Skeletal muscle satellite cell (primary cell): ENCODE results near the gene NOB1.
"Not testable (repeated sequence)": the region's sequence is repeated elsewhere in the genome, so short reads cannot be mapped to it uniquely, and the experiment has no call there.

Experiments
- H3K27me3 ChIP-seq: 2 replicates; pipeline ENCODE4 v1.7.0; 2013; ENCODE audit warnings: low read length; ENCODE audit not compliant: control insufficient read depth, insufficient read depth
- H3K36me3 ChIP-seq: 2 replicates; pipeline ENCODE4 v1.7.0; 2013; ENCODE audit warnings: mild to moderate bottlenecking, control low read depth, low read length; ENCODE audit not compliant: insufficient read depth
- H3K4me1 ChIP-seq: 2 replicates; pipeline ENCODE4 v1.7.0; 2013; ENCODE audit warnings: low read length; ENCODE audit not compliant: control insufficient read depth, insufficient read depth
- H3K4me2 ChIP-seq: 2 replicates; pipeline ENCODE4 v1.7.0; 2013; ENCODE audit warnings: mild to moderate bottlenecking, low read length
- H3K4me3 ChIP-seq: 2 replicates; pipeline ENCODE4 v1.7.0; 2013; ENCODE audit warnings: low read length
- H3K9ac ChIP-seq: 2 replicates; pipeline ENCODE4 v1.7.0; 2013; ENCODE audit warnings: mild to moderate bottlenecking, low read depth, low read length, moderate library complexity
- H3K9me3 ChIP-seq: replicated peaks from 2 replicates; pipeline ENCODE4 v1.7.0; 2013; ENCODE audit warnings: mild to moderate bottlenecking, control low read depth, low read length

The NOB1 gene

GRCh38 chr16:69779724-69780123, 25.0 kb upstream of the NOB1 start:
- Histone ChIP-seq H3K4me2 (no peak overlapping the region), H3K36me3 (no peaks in the 10 kb centered on the region), H3K9ac (no peak overlapping the region), H3K27me3 (no peaks in the 10 kb centered on the region), H3K4me3 (no peak overlapping the region), H3K9me3 (peaks cover 7% of the 10 kb centered on the region), H3K4me1 (no peaks in the 10 kb centered on the region)

GRCh38 chr16:69775563-69775962, 20.8 kb upstream of the NOB1 start:
- Histone ChIP-seq H3K36me3 (no peaks in the 10 kb centered on the region), H3K4me2 (no peak overlapping the region), H3K27me3 (no peaks in the 10 kb centered on the region), H3K4me3 (no peak overlapping the region), H3K9me3 (peaks cover 7% of the 10 kb centered on the region), H3K4me1 (peaks cover 14% of the 10 kb centered on the region), H3K9ac (no peak overlapping the region)

GRCh38 chr16:69773260-69773947, 18.7 kb upstream of the NOB1 start:
- peaks cover 14% of the 10 kb centered on the region for H3K4me1 ChIP-seq
- H3K9me3 ChIP-seq, result peaks cover 7% of the 10 kb centered on the region
- H3K9ac ChIP-seq, result no peak overlapping the region
- no peak overlapping the region for H3K4me3 ChIP-seq
- H3K4me2 ChIP-seq, result no peak overlapping the region
- H3K36me3 ChIP-seq, result no peaks in the 10 kb centered on the region
- no peaks in the 10 kb centered on the region for H3K27me3 ChIP-seq

- H3K36me3 ChIP-seq, result no peaks in the 10 kb centered on the region
- H3K4me3 ChIP-seq, result no peak overlapping the region
- H3K4me2 ChIP-seq, result no peak overlapping the region
- no peak overlapping the region for H3K9ac ChIP-seq
- H3K9me3 ChIP-seq, result peaks cover 7% of the 10 kb centered on the region
- H3K4me1 ChIP-seq, result peaks cover 14% of the 10 kb centered on the region
- H3K27me3 ChIP-seq, result no peaks in the 10 kb centered on the region
These were observed 16.9 kb upstream of the NOB1 start for GRCh38 chr16:69771651-69771967.

- Histone ChIP-seq H3K9me3 (no peaks in the 10 kb centered on the region), H3K4me1 (peaks cover 14% of the 10 kb centered on the region), H3K36me3 (no peaks in the 10 kb centered on the region), H3K4me2 (no peak overlapping the region), H3K27me3 (no peaks in the 10 kb centered on the region), H3K4me3 (no peak overlapping the region), H3K9ac (no peak overlapping the region)
These were observed 14.7 kb upstream of the NOB1 start for GRCh38 chr16:69769404-69769803.

GRCh38 chr16:69768666-69769065, 13.9 kb upstream of the NOB1 start:
- Histone ChIP-seq H3K4me3 (no peak overlapping the region), H3K27me3 (no peaks in the 10 kb centered on the region), H3K9ac (no peak overlapping the region), H3K36me3 (no peaks in the 10 kb centered on the region), H3K9me3 (no peaks in the 10 kb centered on the region), H3K4me2 (no peak overlapping the region), H3K4me1 (peaks cover 17% of the 10 kb centered on the region)

- Histone ChIP-seq H3K9ac (no peak overlapping the region), H3K36me3 (no peaks in the 10 kb centered on the region), H3K4me3 (no peak overlapping the region), H3K9me3 (no peaks in the 10 kb centered on the region), H3K27me3 (no peaks in the 10 kb centered on the region), H3K4me1 (peaks cover 13% of the 10 kb centered on the region), H3K4me2 (no peak overlapping the region)
These were observed 12.9 kb upstream of the NOB1 start for GRCh38 chr16:69767459-69768229.

GRCh38 chr16:69763599-69763942, 8.8 kb upstream of the NOB1 start:
- Histone ChIP-seq H3K4me2 (peak overlapping the region; percentile 89), H3K9me3 (no peaks in the 10 kb centered on the region), H3K4me1 (peaks cover 9% of the 10 kb centered on the region), H3K36me3 (no peaks in the 10 kb centered on the region), H3K27me3 (no peaks in the 10 kb centered on the region), H3K9ac (peak overlapping the region; percentile 93), H3K4me3 (peak overlapping the region; percentile 89)

- Histone ChIP-seq H3K4me3 (peak overlapping the region; percentile 89), H3K4me1 (peaks cover 9% of the 10 kb centered on the region)
These were observed 8.3 kb upstream of the NOB1 start for GRCh38 chr16:69762814-69763598.

GRCh38 chr16:69761983-69762813, 7.5 kb upstream of the NOB1 start, which contains the start of gene WWP2:
TSS of gene WWP2 (plus strand) at chr16:69762332. CDS start at chr16:69787011, 24,679 bp downstream.
- Histone ChIP-seq H3K4me1 (peaks cover 9% of the 10 kb centered on the region), H3K4me3 (peak within 1 kb of the TSS; percentile 89), H3K9me3 (no peaks in the 10 kb centered on the region), H3K9ac (peak within 1 kb of the TSS; percentile 93), H3K36me3 (no peaks in the 10 kb centered on the region), H3K27me3 (no peaks in the 10 kb centered on the region), H3K4me2 (peak within 1 kb of the TSS; percentile 89)

More at GRCh38 chr16:69762814-69763598, 8.3 kb upstream of the NOB1 start:
- Histone ChIP-seq H3K36me3 (no peaks in the 10 kb centered on the region), H3K4me2 (peak overlapping the region; percentile 89), H3K9me3 (no peaks in the 10 kb centered on the region), H3K9ac (peak overlapping the region; percentile 93), H3K27me3 (no peaks in the 10 kb centered on the region)

- H3K9ac ChIP-seq, H3K4me1 ChIP-seq, H3K36me3 ChIP-seq, H3K27me3 ChIP-seq, H3K9me3 ChIP-seq, H3K4me2 ChIP-seq, H3K4me3 ChIP-seq: not testable (repeated sequence)
These were observed 2.6 kb upstream of the NOB1 start for GRCh38 chr16:69757375-69757774.
